Stimulated activated CD8-positive, alpha-beta memory T cell treated with anti-CD3 and anti-CD28 coated beads, Interleukin-15, amount 100 ng/mL, for 1 hour (primary cell): ENCODE measurements around the gene FAM171A2.
"Not testable (repeated sequence)": the region's sequence is repeated elsewhere in the genome, so short reads cannot be mapped to it uniquely, and the experiment has no call there.

Experiments
- DNase-seq: peaks from one replicate; pipeline ENCODE4 v3.0.0-alpha.2; 2020; ENCODE audit warnings: low read depth

FAM171A2 gene

DNA sequence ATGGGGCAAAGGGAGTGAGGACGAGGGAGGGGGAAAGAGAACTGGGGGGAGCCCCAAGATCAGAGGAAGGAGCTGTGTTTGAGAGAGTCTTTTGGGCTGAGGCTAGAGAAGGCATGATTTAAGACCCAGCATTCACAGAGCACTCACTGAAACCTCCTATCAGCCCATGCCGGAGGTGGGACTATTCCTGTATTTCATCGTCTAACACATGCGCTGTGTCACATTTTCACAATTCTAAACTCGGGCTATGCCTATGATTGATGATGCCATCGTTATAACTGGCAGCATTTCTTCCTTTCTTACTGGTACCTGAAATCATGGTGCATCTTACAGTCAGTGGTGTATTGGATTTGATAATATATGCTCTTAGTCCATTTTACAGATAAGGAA lies 3.5 kb downstream of the FAM171A2 start:
- DNase-seq = no peak

DNA sequence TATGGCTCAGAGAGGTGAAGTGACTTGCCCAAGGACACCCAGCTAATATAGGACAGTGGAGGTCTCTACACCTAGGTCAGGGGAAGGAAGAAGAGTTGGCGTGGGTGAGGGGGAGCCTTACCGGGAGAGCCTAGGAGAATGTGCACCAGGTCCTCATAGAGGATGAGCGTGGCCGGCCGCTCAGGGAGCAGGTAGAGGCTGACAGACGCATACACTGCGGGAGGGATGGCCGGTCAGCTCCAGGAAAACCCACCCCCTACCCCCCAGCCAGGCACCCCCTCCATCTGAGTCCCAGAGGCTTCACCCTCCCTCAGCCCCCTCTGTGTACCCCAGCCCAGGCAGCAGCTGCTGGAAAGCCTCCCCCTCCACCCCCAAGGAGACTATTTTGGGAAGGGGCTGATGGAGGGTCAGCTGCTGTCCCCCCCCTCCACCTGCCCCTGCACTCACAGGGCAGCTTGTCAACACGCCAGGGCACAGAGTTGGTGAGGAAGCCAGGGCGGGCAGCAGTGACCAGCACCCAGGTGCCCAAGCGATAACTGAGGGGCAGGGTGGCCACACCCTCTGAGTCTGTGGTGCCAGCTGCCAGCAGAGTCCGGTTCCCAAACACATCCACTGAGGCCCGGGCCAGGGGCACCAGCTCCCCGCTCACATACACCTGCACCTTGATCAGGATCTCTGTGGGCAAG lies 4.1 kb downstream of the FAM171A2 start:
- DNase-seq = no peak

DNA sequence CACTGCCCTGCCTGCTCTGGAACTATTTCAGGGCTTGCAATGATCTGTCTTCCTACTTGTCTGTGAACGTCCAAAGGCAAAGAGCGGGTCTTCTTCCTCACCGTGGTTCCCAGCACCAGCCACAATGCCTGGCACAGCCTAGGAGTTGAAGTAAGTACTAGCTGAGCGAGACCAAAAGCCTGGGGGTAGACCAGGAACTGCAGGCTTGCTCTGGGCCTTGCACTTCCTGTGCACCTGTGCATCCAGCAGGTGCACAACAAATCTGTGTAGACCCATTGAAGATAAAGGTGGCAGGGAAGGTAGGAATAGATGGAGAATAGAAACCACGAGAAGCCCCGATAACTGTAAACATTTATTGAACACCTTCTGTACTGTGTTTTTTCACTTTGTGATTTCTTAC lies 4.6 kb downstream of the FAM171A2 start:
- no peak for DNase-seq

DNA sequence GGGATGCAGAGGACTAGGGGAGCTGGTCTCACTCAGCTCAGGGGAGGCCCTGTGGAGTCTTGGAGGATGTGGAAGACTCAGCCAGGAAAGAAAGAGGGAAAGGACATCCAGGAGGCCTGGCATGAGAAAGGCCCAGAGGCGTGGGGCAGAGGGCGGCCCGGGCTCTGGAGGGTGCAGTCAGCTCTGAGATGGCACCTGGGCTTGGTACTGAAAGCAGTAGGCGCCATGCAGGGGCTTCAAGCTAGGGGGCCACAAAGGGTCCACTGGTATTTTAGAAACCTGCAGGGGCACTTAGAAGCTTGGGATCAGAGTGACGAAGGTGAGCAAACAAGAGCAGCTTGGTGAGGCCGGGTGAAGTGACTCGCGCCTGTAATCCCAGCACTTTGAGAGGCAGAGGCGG lies 5.6 kb downstream of the FAM171A2 start:
- DNase-seq = no peak

DNA sequence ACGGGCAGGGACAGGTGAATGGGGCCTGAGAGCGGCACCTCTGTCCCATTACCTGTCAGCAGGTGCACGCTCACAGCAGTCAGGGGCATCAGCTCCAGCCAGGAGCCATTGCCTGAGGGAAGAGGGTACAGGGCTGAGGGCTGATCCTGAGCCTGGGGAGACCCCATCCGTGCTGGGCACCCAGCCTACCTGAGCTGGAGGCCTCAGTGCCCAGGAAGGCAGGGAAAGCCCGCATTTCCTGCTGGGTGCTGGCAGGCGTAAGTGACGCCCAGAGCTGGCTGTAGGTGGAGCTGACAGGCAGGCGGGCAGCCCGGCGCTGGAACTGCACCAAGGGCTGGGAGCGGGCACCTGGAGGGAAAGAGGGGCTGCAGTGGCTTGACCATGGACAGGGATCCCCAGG lies 7.4 kb downstream of the FAM171A2 start:
- no peak for DNase-seq

DNA sequence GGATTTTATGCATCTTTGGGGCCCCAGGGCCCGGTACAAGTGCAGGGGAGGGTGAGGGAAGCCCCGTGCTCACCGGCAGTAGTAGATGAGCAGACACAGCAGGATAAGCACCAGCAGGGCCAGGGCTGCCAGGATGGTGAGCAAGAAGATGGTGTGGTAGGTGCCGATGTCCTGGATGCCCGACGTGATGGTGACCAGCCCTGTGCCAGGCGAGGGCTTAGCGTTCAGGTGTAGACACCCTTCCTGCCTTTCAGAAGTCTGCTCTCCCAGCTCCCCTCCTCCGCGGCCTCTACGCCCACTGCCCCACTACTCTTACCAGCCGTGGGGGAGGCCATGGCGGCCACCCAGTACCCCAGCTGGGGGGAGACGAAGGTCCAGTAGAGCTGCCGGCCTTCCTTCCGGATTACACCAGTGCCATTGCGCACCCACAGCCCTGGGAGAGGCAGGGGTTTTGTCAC lies 8.0 kb downstream of the FAM171A2 start:
- DNase-seq = no peak

DNA sequence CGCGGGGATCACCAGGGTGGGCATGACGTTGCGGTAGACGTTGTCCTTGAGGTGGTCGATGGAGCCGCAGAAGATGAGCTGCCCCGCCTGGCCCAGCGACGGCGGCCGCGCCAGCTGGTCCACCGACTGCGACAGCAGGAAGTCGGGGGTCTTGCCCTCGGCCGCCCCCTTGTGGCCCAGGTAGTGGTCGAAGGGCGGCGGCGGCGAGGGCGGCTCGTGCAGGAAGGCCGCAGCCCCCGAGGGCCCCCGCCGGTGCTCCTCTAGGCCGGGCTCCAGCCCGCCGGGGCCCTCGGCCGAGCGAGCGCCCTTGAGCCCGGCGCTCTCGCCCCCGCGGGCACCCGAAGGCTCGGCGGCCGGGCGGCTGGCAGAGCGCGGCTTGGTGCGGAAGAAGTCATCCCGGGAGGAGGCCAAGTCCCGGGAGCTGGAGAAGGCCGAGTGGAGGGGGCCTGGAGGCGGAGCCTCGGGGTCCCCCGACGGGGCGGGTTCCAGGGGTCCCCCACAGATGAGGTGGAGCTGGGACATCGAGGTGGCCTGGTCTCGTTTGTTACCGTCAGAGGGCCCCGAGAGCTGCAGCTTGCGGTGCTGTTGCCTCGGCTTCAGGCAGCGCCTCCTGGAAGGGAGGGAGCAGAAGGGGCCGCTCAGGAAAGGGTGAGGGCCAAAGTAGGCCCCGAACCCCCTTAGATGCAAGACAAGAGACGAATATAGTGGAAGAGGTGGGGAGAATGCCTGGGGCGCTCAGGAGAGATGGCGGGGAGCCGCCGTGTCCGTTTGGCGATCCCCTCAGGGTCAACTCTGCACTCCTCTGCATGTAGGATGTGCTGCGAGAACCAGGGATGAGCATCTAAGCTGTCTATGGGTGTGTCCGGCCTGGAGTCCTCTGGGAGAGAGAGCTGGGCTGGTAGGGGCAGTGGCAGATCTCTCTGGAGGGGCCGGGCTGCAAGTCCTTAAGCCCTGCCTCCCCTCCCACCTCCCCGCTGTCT lies 8.8 kb downstream of the FAM171A2 start:
- peak; percentile 46 for DNase-seq

DNA sequence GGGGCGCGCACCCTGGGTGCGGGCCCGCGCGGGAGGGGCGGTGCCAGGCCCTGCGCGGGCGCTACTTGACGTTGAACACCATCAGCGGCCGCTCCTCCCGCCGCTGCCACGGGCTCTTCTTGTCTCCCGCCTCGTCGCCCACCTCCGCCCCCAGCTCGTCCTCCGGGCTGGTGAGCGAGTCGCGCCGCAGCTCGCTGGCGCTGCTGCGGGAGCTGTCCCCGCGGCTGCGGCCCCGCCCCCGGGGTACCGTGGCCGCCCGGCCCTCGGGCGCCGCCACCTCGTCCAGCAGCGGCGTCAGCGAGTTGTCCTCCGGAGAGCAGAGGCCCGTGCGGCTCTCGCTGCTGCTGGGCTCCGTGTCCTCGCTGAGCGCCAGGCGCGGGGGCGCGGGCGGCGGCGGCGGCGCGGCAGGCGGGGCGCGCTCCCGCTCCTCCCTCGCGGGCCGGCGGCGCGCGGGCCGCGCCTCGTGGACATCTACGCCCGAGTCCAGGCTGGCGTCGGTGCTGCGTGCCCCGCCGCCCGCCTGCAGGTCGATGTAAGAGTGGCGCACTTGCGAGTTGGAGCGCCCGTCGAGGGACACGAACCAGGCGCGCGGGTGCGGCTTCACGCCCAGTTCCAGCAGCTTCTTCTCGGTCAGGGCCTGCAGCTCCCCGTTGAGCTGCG lies 9.9 kb downstream of the FAM171A2 start:
- no peak for DNase-seq

DNA sequence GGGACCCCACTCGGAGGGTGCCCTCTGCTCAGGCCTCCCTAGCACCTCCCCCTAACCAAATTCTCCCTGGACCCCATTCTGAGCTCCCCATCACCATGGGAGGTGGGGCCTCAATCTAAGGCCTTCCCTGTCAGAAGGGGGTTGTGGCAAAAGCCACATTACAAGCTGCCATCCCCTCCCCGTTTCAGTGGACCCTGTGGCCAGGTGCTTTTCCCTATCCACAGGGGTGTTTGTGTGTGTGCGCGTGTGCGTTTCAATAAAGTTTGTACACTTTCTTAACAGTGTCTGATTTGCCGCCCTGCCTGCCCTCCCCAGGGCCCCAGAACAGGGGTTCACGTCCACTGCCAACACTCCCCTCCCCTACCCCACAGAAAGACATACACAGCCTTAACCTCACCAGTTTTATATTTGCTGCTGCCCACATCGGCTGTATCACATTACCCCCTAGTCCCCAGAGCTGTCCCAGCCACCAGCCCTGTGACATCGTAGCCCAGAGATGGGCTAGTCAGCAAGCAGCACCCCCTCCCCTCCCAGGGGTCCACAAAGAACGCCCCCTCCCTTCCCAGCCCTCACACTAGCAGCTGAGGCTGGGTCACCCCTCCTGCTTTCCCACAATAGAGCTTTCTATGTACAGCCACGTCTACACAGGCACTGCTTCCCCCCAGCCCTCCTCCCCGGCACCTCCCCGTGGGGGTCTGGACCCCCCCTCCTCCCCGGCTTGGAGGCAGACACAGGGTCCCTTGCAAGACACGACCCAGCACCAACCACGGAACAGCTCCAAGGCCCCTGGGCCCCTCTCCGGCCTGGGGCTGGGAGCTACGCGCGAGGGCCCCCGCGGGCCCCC lies 10.6 kb downstream of the FAM171A2 start:
- DNase-seq = no peak

DNA sequence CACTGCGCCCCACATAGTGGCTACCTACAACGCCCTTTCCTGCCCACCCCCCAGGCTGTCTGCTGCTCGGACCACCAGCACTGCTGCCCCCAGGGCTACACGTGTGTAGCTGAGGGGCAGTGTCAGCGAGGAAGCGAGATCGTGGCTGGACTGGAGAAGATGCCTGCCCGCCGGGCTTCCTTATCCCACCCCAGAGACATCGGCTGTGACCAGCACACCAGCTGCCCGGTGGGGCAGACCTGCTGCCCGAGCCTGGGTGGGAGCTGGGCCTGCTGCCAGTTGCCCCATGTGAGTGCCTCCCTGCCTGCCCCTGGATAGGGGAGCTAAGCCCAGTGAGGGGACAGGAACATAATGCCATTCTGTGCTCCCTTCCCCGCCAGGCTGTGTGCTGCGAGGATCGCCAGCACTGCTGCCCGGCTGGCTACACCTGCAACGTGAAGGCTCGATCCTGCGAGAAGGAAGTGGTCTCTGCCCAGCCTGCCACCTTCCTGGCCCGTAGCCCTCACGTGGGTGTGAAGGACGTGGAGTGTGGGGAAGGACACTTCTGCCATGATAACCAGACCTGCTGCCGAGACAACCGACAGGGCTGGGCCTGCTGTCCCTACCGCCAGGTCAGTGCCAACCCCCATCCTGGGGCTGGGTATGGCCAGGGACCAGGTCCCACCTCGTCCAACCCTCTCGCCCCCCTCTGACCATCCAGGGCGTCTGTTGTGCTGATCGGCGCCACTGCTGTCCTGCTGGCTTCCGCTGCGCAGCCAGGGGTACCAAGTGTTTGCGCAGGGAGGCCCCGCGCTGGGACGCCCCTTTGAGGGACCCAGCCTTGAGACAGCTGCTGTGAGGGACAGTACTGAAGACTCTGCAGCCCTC lies 11.5 kb downstream of the FAM171A2 start:
- DNase-seq = no peak

DNA sequence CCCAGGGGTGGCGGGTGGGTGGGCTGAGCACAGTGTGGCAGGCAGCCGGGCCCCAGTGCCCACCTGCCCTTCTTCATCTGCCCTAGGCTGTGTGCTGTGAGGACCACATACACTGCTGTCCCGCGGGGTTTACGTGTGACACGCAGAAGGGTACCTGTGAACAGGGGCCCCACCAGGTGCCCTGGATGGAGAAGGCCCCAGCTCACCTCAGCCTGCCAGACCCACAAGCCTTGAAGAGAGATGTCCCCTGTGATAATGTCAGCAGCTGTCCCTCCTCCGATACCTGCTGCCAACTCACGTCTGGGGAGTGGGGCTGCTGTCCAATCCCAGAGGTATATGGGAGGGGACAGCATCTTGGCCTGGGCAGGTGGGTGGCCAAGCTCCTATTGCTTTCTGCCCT lies 12.2 kb downstream of the FAM171A2 start:
- DNase-seq = no peak

DNA sequence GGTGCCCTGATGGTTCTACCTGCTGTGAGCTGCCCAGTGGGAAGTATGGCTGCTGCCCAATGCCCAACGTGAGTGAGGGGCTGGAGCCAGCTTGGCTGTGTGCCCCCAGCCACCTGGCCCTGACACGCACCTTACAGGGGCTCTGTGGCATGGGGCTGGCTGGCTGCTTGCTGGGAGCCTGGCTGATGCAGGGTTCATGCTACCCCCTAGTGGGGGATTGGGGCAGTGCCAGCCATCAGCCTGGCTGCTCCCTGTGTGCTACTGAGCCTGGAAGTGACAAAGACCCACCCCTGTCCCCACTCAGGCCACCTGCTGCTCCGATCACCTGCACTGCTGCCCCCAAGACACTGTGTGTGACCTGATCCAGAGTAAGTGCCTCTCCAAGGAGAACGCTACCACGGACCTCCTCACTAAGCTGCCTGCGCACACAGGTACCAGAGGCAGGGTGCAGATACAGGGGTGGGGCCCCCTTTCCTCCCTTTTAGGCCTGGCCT lies 12.9 kb downstream of the FAM171A2 start:
- DNase-seq = peak; percentile 44

DNA sequence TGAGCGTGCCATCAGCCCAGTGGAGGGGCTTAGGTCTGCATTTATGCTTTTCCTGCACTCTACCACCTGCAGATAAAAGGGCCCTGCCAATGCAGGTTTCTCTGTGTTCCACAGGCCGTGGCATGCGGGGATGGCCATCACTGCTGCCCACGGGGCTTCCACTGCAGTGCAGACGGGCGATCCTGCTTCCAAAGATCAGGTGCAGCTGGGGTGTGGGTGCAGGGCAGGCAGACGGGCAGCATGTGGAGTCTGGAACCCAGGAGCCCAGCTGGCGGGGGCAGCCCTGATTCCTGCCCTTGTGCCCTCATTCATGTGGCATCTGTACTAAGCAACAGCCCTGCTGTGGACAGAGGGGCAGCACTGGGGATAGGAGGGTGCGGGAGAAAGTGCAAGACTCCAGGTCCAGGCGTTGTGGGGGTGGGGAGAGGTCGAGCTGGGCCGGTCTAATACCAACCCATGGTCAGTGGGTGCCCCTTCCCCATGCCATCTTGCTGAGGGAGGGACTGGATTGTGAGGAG lies 14.0 kb downstream of the FAM171A2 start:
- no peak for DNase-seq

DNA sequence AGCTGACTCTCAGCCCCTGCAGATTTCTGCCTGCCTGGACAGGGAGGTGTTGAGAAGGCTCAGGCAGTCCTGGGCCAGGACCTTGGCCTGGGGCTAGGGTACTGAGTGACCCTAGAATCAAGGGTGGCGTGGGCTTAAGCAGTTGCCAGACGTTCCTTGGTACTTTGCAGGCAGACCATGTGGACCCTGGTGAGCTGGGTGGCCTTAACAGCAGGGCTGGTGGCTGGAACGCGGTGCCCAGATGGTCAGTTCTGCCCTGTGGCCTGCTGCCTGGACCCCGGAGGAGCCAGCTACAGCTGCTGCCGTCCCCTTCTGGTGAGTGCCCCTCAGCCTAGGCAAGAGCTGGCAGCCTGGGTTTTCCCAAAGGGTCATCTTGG lies 14.7 kb downstream of the FAM171A2 start:
- no peak for DNase-seq

DNA sequence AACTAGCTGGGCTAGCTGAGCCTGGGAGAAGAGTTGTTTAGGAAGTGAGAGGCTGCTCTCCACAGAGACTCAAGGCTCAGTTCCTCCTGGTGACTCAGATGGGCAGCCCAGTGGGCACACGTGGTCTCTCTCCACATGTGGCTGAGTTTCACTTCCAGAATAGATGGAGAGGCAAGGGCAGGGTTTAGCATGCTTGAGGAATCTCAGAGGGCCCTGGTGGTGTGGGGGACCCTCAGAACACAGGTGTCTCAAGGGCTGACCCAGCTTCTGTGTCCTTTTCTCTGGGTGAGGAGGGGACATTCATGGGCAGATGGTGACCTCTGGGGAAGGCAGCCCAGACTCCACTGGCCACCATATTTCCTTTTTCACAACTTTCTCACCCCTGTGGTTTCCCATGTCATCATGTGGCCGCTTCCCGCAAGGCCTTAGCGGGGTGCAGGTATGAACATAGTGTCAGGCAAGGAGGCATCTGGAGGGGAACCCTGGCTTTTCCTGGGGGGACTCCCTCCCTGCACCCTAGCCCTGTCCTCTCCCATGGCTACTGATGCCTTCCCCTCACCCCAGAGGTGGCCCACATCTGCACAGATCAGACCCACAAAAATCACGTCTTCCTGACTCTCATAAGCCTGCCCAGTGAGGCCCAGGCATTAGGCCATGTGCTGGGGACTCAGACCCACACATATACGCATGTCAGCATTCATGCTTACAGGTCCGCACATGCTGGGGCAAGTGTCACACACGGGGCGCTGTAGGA lies 15.2 kb downstream of the FAM171A2 start:
- no peak for DNase-seq

DNA sequence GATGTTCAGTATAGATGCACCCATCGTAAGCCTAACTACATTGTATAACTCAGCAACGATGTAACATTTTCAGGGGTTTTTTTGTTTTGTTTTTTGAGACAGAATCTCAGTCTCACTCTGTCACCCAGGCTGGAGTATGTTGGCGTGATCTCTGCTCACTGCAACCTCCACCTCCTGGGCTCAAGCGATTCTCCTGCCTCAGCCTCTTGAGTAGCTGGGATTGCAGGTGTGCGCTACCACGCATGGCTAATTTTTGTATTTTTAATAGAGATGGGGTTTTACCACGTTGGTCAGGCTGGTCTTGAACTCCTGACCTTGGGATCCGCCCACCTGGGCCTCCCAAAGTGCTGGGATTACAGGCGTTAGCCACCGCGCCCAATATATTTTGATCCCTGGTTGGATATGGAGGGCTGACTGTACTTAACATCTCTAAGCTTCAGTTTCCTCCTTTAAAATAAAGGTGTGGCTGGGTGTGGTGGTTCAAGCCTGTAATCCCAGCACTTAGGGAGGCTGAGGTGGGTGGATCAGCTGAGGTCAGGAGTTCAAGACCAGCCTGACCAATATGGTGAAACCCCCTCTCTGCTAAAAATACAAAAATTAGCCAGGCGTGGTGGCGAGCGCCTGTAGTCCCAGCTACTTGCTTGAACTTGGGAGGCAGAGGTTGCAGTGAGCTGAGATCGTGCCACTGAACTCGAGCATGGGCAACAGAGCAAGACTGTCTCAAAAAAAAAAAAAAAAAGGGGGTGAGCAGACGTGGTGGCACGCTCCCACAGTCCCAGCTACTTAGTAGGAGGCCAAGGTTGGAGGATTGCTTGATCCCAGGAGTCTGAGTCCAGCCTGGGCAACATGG lies 16.2 kb downstream of the FAM171A2 start:
- not testable (repeated sequence) for DNase-seq

DNA sequence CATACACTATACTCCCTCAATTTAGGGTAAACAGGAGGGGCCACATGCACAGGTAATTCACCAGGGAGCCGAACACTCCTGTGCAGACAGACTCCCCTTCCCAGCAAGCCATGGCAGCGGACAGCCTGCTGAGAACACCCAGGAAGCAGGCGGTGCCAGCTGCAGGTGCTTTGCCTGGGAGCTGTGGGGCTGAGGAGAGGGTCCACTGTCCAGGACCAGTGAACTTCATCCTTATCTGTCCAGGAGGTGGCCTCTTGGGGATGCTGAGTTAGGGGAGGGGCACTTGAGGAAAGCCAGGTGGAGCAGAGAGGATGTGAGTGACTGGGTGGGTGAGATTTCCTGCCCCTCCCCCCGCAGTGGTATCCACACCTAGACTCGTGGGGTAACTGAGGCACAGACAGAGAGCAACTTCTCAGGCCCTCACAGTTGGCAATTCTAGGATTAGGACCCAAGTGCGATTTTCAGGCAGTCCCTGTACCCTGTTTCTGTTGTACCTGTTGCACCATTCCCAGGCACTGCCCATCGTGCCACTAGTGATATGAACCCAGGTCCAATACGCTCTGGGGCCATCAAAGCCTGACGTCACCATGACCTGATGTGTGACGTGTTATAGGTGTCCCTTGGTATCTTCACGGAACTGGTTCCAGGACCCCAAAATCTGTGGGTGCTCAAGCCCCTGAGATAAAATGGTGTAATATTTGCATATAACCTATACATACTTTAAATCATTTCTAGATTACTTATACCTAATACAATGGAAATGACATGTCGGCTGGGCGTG lies 17.4 kb downstream of the FAM171A2 start:
- DNase-seq = no peak

DNA sequence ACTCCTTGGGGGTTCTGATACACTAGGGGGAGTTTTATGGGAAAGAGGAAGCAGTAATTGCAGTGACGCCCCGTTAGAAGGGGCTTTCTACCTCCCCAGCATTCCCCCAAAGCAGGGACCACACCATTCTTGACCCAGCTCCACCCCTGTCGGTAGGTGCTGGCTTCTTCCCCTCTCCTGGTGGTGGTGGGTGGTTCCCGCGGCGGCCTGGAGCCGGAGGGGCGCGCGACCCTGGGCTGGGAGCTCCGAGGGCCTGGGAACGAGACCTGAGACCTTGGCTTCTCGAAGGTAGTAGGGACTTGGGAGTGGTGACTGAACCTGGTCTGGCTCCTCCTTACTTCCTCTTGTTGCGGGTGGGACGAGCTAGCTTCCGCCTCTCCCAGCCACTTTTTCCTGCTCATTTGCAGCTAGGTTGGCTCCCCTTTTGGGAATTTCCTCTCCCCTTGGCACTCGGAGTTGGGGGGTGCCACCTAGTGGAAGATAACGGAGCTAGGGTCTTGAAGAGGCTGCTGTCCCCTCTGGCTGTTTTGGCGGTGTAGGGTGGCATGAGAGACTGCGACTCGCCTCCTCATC lies 18.1 kb downstream of the FAM171A2 start:
- no peak for DNase-seq
